Esophagus muscularis mucosa (tissue), 4 donors: ENCODE measurements around the gene MYH1. TPM values are rescaled to one million over a fixed set of nuclear protein-coding genes. Genes with fewer than 3 reads are reported as not detected.

Source experiments
- DNase-seq: peaks from one replicate; pipeline ENCODE4 v3.0.0-alpha.2; 2017; ENCODE audit errors: extremely low spot score
- H3K27ac ChIP-seq, 4 donors: fragments of 200-600 bp; sonication (generic); replicated peaks in 1 of 4; 1 replicate in 3 of 4; 2 replicates in 1 of 4; pipeline ENCODE4 v1.5.1; 2016 to 2019; ENCODE audit warnings: mild to moderate bottlenecking in 1 of 4
- H3K27me3 ChIP-seq, 4 donors: fragments of 200-600 bp; sonication (generic); one replicate each; pipeline versions ENCODE4 v1.5.1 to v1.6.0; 2016 to 2019
- H3K36me3 ChIP-seq, 4 donors: fragments of 200-600 bp; sonication (generic); one replicate each; pipeline ENCODE4 v1.5.1; 2016 to 2019
- H3K4me1 ChIP-seq, 4 donors: fragments of 200-600 bp; sonication (generic); one replicate each; pipeline ENCODE4 v1.5.1; 2016 to 2019
- H3K4me3 ChIP-seq, 4 donors: fragments of 200-600 bp; sonication (generic); 1 replicate in 2 of 4; 2 replicates in 2 of 4; pipeline ENCODE4 v1.5.1; 2016 to 2019; ENCODE audit warnings: mild to moderate bottlenecking in 4 of 4, moderate library complexity in 1 of 4
- H3K9me3 ChIP-seq, 4 donors: fragments of 200-600 bp; sonication (generic); 1 replicate in 3 of 4; 2 replicates in 1 of 4; pipeline ENCODE4 v1.5.1; 2016 to 2019
- CTCF ChIP-seq, 3 experiments: fragments of 200-600 bp in 2 of 3; fragments of 450-650 bp in 1 of 3; sonication (generic) in 2 of 3; IDR thresholded peaks; one replicate each; pipeline ENCODE4 v1.5.1; 2017 to 2019; ENCODE audit warnings: antibody characterized with exemption in 3 of 3, mild to moderate bottlenecking in 2 of 3, moderate library complexity in 1 of 3
- EP300 ChIP-seq: sonication (generic); formaldehyde crosslinking; IDR thresholded peaks from one replicate; pipeline ENCODE4 v1.6.1; 2017; ENCODE audit warnings: antibody characterized with exemption
- POLR2A ChIP-seq: fragments of 450-650 bp; IDR thresholded peaks from one replicate; pipeline ENCODE4 v1.6.1; 2017; ENCODE audit warnings: antibody characterized with exemption, moderate library complexity, mild to moderate bottlenecking, low read depth
- POLR2AphosphoS5 ChIP-seq, 2 donors: sonication (generic); formaldehyde crosslinking; IDR thresholded peaks; one replicate each; pipeline ENCODE4 v1.6.1; 2017; ENCODE audit warnings: antibody characterized with exemption in 2 of 2
- WGBS: methylation state at CpG from one replicate; pipeline ENCODE4 v1.1.5; 2018; 5-methylcytosine and 5-hydroxymethylcytosine counted together
- intact Hi-C: fragments of 100-400 bp; cut with DNase I; formaldehyde crosslinking; loops from one replicate; pipeline ENCODE4 v1.15.1; 2023
- total RNA-seq, 4 donors: library from RNA; depleted of rRNA; stranded (reverse); fragments of >200 nt; gene quantifications; one replicate each; pipeline versions ENCODE4 v1.1.0 to v1.2.1, GENCODE V29; 2016

MYH1 gene
- total RNA-seq, 4 donors from 2014 or later, result 0.13 TPM; not detected in 3

GRCh38 chr17:10492004-10492403 lies 26.3 kb downstream of the MYH1 start:
- 84% methylated on average over 2 of the region's 2 CpGs for WGBS
- no peaks in the 10 kb centered on the region for H3K27me3 ChIP-seq
- no peak for DNase-seq
- H3K4me3 ChIP-seq, result no peak overlapping the region
- H3K9me3 ChIP-seq, result peaks cover 0 to 36% (median 24%) of the 10 kb centered on the region in 4 donors
- H3K4me1 ChIP-seq, result no peaks in the 10 kb centered on the region
- H3K27ac ChIP-seq, result no peak overlapping the region
- H3K36me3 ChIP-seq, result no peaks in the 10 kb centered on the region
- TF ChIP-seq CTCF (IDR thresholded peaks at IDR 0.05), result no peak
- TF ChIP-seq POLR2AphosphoS5 (IDR thresholded peaks at IDR 0.05), result no peak
- TF ChIP-seq EP300, result no peak
- no peak for TF ChIP-seq POLR2A
- intact Hi-C loops, result no loop called here

- Histone ChIP-seq H3K27ac (no peak overlapping the region), H3K27me3 (no peaks in the 10 kb centered on the region), H3K36me3 (no peaks in the 10 kb centered on the region), H3K9me3 (peaks cover 0 to 14% (median 9%) of the 10 kb centered on the region in 4 donors), H3K4me3 (no peak overlapping the region), H3K4me1 (no peaks in the 10 kb centered on the region)
- 79% methylated on average over 1 of the region's 1 CpG for WGBS
- intact Hi-C loops, result no loop called here
- DNase-seq, result no peak
- TF ChIP-seq EP300 (no peak), CTCF (IDR thresholded peaks at IDR 0.05) (no peak), POLR2AphosphoS5 (IDR thresholded peaks at IDR 0.05) (no peak), POLR2A (no peak)
Observed at GRCh38 chr17:10482252-10482651, 36.1 kb downstream of the MYH1 start.

- no peaks in the 10 kb centered on the region for H3K36me3 ChIP-seq
- 76% methylated on average over 1 of the region's 1 CpG for WGBS
- peaks cover 0 to 9% (median 0%) of the 10 kb centered on the region in 4 donors for H3K9me3 ChIP-seq
- H3K27ac ChIP-seq, result no peak overlapping the region
- H3K4me3 ChIP-seq, result no peak overlapping the region
- H3K4me1 ChIP-seq, result no peaks in the 10 kb centered on the region
- TF ChIP-seq CTCF (IDR thresholded peaks at IDR 0.05), result no peak
- no peak for TF ChIP-seq POLR2AphosphoS5 (IDR thresholded peaks at IDR 0.05)
- TF ChIP-seq EP300, result no peak
- no peak for TF ChIP-seq POLR2A
- DNase-seq, result no peak
- no peaks in the 10 kb centered on the region for H3K27me3 ChIP-seq
- intact Hi-C loops, result no loop called here
Observed at GRCh38 chr17:10477701-10478100, 40.6 kb downstream of the MYH1 start.

GRCh38 chr17:10474536-10474935 lies 43.8 kb downstream of the MYH1 start:
- no peaks in the 10 kb centered on the region for H3K36me3 ChIP-seq
- no peaks in the 10 kb centered on the region for H3K27me3 ChIP-seq
- TF ChIP-seq POLR2A (no peak), POLR2AphosphoS5 (IDR thresholded peaks at IDR 0.05) (no peak), CTCF (IDR thresholded peaks at IDR 0.05) (no peak), EP300 (no peak)
- no peak overlapping the region for H3K4me3 ChIP-seq
- DNase-seq, result no peak
- intact Hi-C loops, result no loop called here
- no peaks in the 10 kb centered on the region for H3K9me3 ChIP-seq
- H3K4me1 ChIP-seq, result no peaks in the 10 kb centered on the region
- WGBS, result 75% methylated on average over 4 of the region's 4 CpGs
- H3K27ac ChIP-seq, result no peak overlapping the region

GRCh38 chr17:10471858-10472257 lies 46.5 kb downstream of the MYH1 start:
- Histone ChIP-seq H3K9me3 (no peaks in the 10 kb centered on the region), H3K4me1 (no peaks in the 10 kb centered on the region), H3K4me3 (no peak overlapping the region), H3K27ac (no peak overlapping the region), H3K36me3 (no peaks in the 10 kb centered on the region), H3K27me3 (no peaks in the 10 kb centered on the region)
- no peak for DNase-seq
- intact Hi-C loops, result no loop called here
- no peak for TF ChIP-seq POLR2AphosphoS5 (IDR thresholded peaks at IDR 0.05)
- WGBS, result 100% methylated on average over 1 of the region's 1 CpG
